ENCODE measurements around the gene CHRNA7.

The CHRNA7 gene

DNA sequence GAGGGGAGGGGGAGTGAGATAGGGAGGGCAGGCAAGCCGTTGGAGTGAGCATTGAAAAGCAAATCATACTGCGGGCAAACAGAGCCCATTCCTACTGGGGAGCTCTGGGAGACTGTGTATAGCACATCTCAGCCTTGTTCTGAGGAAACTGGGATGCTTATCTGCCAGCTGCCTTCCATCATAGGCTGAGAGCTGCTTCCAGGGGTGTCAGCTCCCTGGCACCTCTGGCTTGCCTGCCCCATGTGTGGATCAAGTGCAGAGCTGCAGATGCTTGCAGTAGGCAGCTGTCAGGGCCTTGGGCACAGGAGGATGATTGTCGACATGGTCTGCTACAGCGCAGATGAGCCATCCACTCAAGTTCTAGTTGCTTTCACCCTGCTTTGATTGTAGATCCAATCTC lies 86.8 kb downstream of the CHRNA7 start:
- TF ChIP-seq, protein P1, sequence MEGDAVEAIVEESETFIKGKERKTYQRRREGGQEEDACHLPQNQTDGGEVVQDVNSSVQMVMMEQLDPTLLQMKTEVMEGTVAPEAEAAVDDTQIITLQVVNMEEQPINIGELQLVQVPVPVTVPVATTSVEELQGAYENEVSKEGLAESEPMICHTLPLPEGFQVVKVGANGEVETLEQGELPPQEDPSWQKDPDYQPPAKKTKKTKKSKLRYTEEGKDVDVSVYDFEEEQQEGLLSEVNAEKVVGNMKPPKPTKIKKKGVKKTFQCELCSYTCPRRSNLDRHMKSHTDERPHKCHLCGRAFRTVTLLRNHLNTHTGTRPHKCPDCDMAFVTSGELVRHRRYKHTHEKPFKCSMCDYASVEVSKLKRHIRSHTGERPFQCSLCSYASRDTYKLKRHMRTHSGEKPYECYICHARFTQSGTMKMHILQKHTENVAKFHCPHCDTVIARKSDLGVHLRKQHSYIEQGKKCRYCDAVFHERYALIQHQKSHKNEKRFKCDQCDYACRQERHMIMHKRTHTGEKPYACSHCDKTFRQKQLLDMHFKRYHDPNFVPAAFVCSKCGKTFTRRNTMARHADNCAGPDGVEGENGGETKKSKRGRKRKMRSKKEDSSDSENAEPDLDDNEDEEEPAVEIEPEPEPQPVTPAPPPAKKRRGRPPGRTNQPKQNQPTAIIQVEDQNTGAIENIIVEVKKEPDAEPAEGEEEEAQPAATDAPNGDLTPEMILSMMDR (IDR thresholded peaks at IDR 0.05; ENCODE audit: extremely low read depth, insufficient read depth, missing control alignments), result no peak
- in situ Hi-C loops (cut with MboI; ENCODE audit: low pct_unique_long_range_greater_than_20kb, low sequenced_read_pairs, unreplicated experiment), result no loop called here
- no peak for DNase-seq (ENCODE audit: low spot score)

- TF ChIP-seq, protein P1 (IDR thresholded peaks at IDR 0.05; ENCODE audit: extremely low read depth, insufficient read depth, missing control alignments), result no peak
- no peak for DNase-seq (ENCODE audit: low spot score)
- in situ Hi-C loops (cut with MboI; ENCODE audit: low pct_unique_long_range_greater_than_20kb, low sequenced_read_pairs, unreplicated experiment), result no loop called here
Measured at GRCh38 chr15:32119286-32119685, 89.0 kb downstream of the CHRNA7 start.

GRCh38 chr15:32119694-32120330 lies 89.5 kb downstream of the CHRNA7 start:
- in situ Hi-C loops (cut with MboI; ENCODE audit: low pct_unique_long_range_greater_than_20kb, low sequenced_read_pairs, unreplicated experiment), result no loop called here
- no peak for DNase-seq (ENCODE audit: low spot score)
- TF ChIP-seq, protein P1 (IDR thresholded peaks at IDR 0.05; ENCODE audit: extremely low read depth, insufficient read depth, missing control alignments), result no peak

- TF ChIP-seq, protein P1 (IDR thresholded peaks at IDR 0.05; ENCODE audit: extremely low read depth, insufficient read depth, missing control alignments), result no peak
- DNase-seq (ENCODE audit: low spot score), result no peak
- in situ Hi-C loops (cut with MboI; ENCODE audit: low pct_unique_long_range_greater_than_20kb, low sequenced_read_pairs, unreplicated experiment), result no loop called here
Measured at GRCh38 chr15:32120577-32121383, 90.5 kb downstream of the CHRNA7 start.

- in situ Hi-C loops (cut with MboI; ENCODE audit: low pct_unique_long_range_greater_than_20kb, low sequenced_read_pairs, unreplicated experiment), result no loop called here
- no peak for DNase-seq (ENCODE audit: low spot score)
- TF ChIP-seq, protein P1 (IDR thresholded peaks at IDR 0.05; ENCODE audit: extremely low read depth, insufficient read depth, missing control alignments), result no peak
Measured at GRCh38 chr15:32121384-32121695, 91.0 kb downstream of the CHRNA7 start.

- DNase-seq (ENCODE audit: low spot score), result no peak
- TF ChIP-seq, protein P1 (IDR thresholded peaks at IDR 0.05; ENCODE audit: extremely low read depth, insufficient read depth, missing control alignments), result no peak
- in situ Hi-C loops (cut with MboI; ENCODE audit: low pct_unique_long_range_greater_than_20kb, low sequenced_read_pairs, unreplicated experiment), result no loop called here
Measured at GRCh38 chr15:32122013-32122412, 91.7 kb downstream of the CHRNA7 start.
